GM18505 (cell line): ENCODE measurements around the gene RAD23B.

ENCODE experiments used
- ATAC-seq: cut with Tn5 transposase; IDR thresholded peaks from one replicate; pipeline ENCODE4 v1.9.1; 2021; ENCODE audit not compliant: unreplicated experiment
- POLR2A ChIP-seq: IDR thresholded peaks from 4 replicates; pipeline ENCODE4 v1.6.1; 2011; ENCODE audit warnings: borderline replicate concordance; ENCODE audit not compliant: insufficient read depth, insufficient read length; ENCODE audit errors: extremely low read depth

The RAD23B gene

GRCh38 chr9:107260437-107261081 lies 22.5 kb upstream of the RAD23B start:
- ATAC-seq: peak; percentile 99
- TF ChIP-seq POLR2A: no peak

- ATAC-seq: no peak
- TF ChIP-seq POLR2A: no peak
Observed at GRCh38 chr9:107261106-107261505, 22.0 kb upstream of the RAD23B start.

GRCh38 chr9:107263289-107263688 lies 19.8 kb upstream of the RAD23B start:
- no peak for TF ChIP-seq POLR2A
- ATAC-seq: no peak

- ATAC-seq: no peak
- no peak for TF ChIP-seq POLR2A
Observed at GRCh38 chr9:107266624-107267368, 16.3 kb upstream of the RAD23B start.

GRCh38 chr9:107268560-107268959 lies 14.5 kb upstream of the RAD23B start:
- ATAC-seq: no peak
- TF ChIP-seq POLR2A: no peak

- TF ChIP-seq POLR2A: no peak
- no peak for ATAC-seq
Observed at GRCh38 chr9:107269254-107269653, 13.8 kb upstream of the RAD23B start.

GRCh38 chr9:107269681-107270080 lies 13.4 kb upstream of the RAD23B start:
- no peak for TF ChIP-seq POLR2A
- ATAC-seq: no peak

GRCh38 chr9:107270082-107270481 lies 13.0 kb upstream of the RAD23B start:
- ATAC-seq: no peak
- no peak for TF ChIP-seq POLR2A

GRCh38 chr9:107270580-107270979 lies 12.5 kb upstream of the RAD23B start:
- no peak for ATAC-seq

GRCh38 chr9:107273634-107274033 lies 9.4 kb upstream of the RAD23B start:
- TF ChIP-seq POLR2A: no peak
- ATAC-seq: no peak

More at GRCh38 chr9:107270580-107270979, 12.5 kb upstream of the RAD23B start:
- TF ChIP-seq POLR2A: no peak

- ATAC-seq: no peak
- TF ChIP-seq POLR2A: no peak
Observed at GRCh38 chr9:107274096-107274495, 9.0 kb upstream of the RAD23B start.

GRCh38 chr9:107274953-107275422 lies 8.1 kb upstream of the RAD23B start:
- no peak for ATAC-seq
- no peak for TF ChIP-seq POLR2A

GRCh38 chr9:107275530-107275929 lies 7.5 kb upstream of the RAD23B start:
- TF ChIP-seq POLR2A: no peak
- no peak for ATAC-seq
